HG02798 (cell line): ENCODE results near the gene MYO1F.
"Not testable (repeated sequence)": the region's sequence is repeated elsewhere in the genome, so short reads cannot be mapped to it uniquely, and the experiment has no call there.

ENCODE experiments used
- ATAC-seq: cut with Tn5 transposase; IDR thresholded peaks from one replicate; pipeline ENCODE4 v1.9.1; 2021; ENCODE audit warnings: mild to moderate bottlenecking; ENCODE audit not compliant: unreplicated experiment, poor library complexity

The MYO1F gene

DNA sequence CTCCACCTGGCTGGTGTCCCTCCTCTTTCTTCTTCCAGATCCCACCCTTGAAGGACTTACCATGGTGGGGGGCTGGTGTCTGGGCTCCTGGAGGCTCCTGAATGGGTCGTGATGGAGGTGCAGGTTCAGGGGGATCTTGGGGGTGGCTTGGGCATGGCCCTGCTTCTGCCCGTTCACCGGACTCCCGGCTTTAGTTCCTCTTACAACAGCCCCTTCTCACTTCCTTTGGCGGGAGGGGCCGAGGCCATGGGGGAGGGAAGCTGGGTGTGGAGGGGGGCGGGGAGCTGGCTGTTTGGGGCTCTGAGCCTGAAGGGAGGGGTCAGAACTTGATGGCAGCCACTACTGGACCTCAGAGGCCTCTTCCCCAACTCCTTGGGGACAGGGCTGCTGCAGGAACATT lies at the start of gene MYO1F:
Gene MYO1F (minus strand): TSS at position 196 of the 400 bp plus-strand sequence. CDS start 133 bp downstream, at position 63.
- no peak for ATAC-seq

DNA sequence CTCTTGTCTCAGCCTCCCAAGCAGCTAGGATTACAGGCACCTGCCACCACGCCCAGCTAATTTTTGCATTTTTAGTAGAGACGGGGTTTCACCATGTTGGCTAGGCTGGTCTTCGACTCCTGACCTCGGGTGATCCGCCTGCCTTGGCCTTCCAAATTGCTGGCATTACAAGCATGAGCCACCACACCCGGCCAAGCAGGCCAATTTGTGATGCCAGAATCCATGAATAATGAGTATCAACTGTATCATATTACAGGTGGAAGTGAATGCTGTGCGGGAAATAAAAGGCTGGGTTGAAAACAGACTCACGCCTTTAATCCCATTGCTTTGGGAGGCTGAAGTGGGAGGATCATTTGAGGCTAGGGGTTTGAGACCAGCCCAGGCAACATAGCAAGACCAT lies 49.6 kb upstream of the MYO1F start:
- ATAC-seq: no peak

DNA sequence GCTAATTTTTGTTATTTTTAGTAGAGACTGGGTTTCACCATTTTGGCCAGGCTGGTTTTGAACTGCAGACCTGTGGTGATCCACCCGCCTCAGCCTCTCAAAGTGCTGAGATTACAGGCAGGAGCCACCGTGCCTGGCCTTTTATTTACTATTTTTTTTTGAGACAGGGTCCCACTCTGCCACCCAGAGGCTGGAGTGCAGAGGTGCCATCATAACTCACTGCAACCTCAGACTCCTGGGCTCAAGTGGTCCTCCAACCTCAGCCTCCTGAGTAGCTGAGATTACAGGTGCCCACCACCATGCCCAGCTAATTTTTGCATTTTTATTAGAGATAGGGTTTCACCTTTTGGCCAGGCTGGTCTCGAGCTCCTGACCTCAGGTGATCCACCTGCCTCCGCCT lies 45.6 kb upstream of the MYO1F start:
- ATAC-seq: not testable (repeated sequence)

DNA sequence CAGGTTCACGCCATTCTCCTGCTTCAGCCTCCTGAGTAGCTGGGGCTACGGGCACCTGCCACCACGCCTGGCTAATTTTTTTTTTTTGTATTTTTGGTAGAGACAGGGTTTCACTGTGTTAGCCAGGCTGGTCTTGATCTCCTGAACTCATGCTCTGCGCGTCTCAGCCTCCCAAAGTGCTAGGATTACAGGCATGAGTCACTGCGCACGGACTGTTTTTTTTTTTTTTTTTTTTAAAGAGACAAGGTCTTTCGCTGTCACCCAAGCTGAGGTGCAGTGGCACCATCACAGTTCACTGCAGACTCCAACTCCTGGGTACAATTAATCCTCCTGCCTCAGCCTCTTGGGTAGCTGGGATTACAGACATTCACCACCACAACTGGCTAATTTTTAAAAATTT lies 41.5 kb upstream of the MYO1F start:
- ATAC-seq: no peak

DNA sequence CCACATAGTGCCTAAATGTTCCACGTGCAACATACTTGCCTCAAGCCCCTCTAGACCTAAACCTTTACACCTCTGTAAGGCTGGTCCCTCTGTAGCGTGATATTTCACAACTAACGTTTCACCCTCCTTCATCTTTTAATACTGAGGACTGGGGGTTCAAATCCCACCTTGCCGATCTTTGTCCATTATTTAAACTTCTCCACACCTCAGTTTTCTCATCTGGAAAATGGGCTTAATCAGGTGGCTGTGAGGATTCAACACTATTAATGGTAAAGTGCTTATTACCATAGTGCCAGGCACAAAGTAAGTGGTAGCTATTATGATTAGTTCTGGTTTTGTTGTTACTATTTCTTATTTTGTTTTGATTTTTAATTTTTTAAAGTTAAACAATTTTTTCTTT lies 40.7 kb upstream of the MYO1F start:
- ATAC-seq: no peak

DNA sequence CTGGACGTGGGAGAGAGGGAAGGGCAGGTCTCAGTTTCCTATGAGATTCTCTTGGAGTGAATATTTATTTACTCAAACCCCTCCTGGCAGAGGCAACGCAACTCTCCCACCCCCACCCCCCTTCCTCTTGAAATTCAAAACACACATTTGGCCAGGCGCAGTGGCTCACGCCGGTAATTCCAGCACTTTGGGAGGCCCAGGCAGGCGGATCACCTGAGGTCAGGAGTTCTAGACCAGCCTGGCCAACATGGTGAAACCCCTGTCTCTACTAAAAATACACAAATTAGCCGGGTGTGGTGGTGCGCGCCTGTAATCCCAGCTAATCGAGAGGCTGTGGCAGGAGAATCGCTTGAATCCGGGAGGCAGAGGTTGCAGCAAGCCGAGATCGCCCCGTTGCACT lies 40.1 kb upstream of the MYO1F start:
- ATAC-seq: not testable (repeated sequence)

DNA sequence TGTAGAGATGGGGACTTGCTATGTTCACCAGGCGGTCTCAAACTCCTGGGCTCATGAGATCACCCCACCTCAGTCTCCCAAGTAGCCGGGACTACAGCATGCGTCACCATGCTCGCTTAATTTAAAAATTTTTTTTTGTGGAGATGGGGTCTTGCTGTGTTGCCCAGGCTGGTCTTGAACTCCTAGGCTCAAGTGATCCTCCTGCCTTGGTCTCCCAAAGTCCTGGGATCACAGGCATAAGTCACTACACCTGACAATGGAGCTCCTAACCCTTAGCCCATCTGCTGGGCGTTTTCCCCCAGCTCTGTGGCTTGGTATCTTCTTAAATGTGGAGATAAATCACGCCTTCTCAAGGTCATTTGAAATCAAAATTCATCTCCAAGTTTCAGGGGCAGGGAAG lies 39.6 kb upstream of the MYO1F start:
- no peak for ATAC-seq

DNA sequence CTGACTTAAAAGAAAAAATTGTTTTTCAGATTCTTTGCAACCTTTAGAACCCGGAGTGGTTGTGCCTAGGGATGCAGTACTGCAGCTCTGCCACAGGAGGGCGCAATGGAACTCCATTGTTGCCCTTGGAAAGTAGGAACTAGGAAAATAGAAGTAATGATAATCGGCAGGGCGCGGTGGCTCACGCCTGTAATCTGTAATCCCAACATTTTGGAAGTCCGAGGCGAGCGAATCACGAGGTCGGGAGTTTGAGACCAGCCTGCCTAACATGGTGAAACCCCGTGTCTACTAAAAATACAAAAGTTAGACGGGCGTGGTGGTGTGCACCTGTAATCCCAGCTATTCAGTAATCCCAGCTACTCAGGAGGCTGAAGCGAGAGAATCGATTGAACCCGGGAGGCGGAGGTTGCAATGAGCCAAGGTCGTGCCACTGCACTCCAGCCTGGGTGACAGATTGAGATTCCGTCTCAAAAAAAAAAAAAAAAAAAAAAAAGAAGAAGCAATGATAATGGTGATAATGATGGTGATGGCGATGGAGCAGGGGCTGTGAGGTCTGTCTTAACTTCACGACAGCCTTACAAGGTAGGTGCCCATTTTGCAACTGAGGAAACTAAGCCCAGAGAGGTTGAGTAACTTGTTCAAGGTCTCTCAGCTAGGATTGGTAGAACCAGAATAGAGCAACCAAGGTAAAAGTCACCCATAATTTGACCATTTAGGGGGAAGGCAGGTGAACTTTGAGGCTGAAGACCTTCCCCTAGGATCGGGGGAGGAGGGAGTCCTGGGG lies 38.8 kb upstream of the MYO1F start:
- ATAC-seq: no peak

DNA sequence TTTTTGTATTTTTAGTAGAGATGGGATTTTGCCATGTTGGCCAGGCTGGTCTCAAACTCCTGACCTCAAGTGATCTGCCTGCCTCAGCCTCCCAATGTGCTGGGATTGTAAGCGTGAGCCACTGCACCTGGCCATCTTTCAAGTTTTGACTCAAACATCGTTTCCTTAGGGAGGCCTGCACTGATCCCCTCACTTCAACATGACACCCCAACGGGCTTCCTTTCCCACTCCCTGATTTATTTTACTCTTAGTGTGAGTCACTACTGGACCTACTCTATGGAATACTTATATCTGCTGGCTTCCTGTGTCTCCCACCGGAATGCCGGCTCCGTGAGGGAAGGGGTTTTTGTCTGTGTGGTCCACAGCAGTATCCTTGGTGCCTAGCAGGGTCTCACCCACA lies 37.8 kb upstream of the MYO1F start:
- no peak for ATAC-seq

DNA sequence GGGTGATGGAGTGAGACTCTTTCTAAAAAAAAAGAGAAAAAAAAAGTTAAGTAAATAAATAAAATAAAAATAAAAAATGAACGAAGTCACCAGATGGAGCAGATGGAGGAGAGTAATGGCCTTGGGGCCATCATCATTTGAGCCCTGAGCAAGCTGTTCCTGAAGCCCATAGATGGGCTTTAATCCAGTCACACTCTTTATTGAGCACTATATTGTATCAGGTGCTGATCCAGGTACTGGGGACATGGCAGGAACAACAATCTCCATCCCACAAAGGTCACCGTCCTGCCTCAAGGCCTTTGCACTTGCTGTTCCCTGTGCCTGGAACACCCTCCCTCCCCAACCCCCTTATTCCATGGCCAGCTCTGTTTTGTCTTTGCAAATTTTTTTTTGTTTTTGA lies 37.2 kb upstream of the MYO1F start:
- no peak for ATAC-seq

DNA sequence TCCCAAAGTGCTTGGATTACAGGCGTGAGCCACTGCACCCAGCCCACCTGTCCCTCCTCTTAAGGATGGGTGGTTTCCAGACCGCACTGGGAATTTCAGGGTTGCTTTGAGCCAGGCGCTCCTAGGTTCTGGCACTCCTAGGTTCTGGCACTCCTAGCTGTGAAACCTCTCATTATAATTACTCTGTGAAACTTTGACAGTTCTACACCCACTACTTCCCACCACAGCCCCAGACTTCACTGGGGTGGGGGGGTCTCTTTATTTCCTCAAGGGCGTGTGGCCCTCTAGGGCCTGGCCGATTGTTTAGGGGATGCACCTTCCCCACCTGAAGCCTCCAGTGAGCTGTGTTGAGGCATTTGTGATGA lies 35.5 kb upstream of the MYO1F start:
- ATAC-seq: no peak

DNA sequence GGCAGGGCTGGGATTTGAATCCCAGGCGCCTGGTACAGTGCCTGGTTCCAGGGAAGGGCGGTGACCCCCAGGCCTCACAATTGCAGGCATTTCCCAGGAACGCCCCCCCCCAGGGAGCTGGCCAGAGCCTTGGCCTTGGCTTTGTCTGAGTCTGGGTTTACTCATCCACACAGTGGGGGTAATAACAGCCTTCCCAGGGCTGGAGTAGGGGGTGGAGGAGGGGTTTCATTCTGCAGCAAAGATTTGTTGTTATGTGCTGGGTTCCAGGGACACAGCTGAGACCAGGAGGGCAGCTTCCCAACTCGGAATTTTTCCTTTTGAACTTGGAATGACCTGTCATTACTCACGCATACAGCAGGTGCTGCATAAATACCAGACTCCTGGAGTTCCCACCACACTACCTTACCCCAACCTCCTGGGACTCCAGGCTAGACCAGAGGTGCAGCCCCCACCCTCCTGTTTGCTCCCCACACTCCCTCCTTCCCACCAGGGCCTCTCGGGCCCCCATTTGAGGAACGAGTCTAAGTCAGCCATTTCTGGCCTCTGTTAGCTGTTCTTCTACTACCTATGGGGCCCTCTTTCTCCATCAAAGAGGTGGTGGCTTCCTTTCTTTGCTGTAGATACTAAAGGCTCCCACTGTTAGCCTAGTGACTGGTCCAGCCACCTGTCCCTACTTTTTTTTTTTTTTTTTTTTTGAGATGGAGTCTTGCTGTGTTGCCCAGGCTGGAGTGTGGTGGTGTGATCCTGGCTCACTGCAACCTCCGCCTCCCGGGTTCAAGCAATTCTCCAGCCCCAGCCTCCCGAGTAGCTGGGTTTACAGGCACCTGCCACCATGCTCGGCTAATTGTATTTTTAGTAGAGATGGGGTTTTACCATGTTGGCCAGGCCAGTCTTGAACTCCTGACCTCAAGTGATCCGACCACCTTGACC lies 34.9 kb upstream of the MYO1F start:
- ATAC-seq: no peak

DNA sequence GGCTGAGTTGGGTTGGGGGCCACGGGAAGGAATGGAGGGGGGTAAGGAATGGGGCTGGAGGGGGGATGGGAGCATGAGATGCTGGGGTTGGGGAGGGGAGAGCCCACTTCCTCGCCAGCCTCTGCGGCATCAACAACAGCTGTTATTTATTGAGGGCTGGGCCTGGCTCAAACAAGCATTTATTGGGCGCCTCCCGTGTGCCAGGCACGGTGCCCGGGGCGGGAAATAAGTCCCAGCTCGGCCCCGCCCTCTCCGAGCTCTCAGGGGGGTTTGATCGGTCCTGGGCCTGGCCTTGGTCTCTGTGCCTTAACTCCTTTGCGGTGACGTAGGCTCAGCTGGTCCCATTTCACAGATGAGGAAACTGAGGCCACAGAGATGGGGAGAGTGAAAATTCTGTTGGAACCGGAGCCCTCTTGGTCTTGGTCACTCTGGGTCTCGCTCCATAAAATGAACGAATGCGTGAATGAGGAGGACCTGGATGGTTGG lies 34.2 kb upstream of the MYO1F start:
- ATAC-seq: no peak

DNA sequence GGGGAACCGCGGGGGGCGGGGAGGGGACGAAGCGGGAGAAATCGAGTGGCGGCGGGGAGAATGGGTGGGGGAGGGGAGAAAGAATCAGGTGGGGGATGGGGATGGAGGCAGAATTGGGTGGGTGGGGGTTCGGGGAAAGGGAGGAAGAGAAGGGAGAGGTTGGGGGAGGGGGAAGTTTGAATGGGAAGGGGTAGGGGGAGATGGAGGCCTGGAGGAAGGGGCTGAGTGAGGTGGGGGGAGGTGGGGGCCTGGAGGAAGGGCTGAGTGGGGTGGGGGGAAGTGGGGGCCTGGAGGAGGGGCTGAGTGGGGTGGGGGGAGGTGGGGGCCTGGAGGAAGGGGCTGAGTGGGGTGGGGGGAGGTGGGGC lies 33.7 kb upstream of the MYO1F start:
- no peak for ATAC-seq

DNA sequence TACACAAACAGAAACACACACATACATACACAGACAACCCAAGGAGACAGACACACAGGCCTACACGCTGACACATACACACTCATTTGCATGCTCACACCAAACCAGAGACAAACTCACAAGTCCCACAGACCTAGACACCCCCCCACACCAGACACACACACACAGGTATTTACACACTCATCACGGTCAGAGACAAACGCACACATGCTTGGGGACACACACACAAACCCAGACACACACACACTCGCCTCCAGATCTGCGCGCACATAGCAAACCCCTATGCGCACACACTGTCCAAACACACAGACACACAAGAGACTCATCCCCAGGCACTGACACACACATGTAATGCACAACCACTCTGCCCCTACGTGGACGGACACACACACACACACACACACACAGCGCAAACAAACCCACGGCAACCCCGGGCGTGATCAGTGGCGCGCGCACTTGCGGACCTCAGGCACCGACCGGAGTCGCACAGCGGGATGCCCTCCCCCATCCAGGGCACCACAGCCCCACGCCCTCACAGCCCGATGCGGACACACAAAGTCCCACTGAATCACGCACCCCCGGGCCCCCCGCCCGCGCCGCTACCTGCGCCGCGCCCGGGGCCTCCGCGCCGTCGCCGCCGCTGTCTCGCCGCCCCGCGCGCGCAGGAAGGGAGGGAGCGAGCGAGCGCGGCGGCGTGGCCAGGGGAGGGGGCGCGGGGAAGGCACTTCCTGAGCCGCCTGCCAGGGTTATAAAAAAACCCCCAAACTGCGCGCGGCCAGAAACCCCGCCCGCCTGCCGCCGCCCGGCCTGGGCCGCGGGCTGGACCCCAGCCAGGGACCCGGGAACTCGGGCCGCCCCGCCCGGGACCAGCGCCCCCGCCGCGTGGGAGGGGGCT lies 33.0 kb upstream of the MYO1F start, which contains the start of gene ADAMTS10:
Gene ADAMTS10 (minus strand): TSS at position 675 of the 895 bp plus-strand sequence. CDS start 5,005 bp downstream, outside the sequence.
- ATAC-seq: no peak

DNA sequence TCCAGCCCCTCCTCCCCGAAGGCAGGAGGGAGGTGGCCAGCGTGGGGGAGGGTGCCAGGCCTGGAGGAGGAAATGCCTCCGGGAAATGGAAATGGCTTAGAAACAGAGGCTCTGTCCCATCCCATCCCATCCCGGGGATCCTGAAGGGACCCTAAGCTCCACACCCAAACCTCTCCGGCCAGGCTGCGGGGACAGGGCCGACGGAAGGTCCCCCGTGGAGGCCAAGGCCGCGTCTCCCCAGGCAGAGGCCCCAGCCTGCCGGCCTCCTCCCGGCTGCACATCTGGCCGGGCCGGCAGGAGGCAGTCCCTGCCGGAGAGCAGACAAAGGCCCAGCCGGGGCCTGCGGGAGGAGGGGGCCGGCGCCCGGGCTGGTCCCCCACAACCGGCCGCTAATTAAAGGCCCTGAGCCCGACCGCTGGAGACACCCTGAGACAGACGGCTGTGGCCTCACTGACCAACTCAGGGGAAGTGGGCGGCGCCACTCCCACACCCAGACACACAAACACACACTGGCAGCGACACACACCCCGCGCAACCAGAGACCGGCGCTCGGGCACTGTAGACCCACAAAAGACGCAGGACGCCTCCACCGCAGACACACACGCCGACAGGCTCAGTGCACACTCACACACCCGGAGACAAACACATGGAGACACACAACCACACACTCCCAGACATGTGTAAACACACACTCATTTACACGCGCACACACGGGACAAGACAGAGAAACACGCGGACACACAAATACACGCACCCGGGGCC lies 32.2 kb upstream of the MYO1F start:
- no peak for ATAC-seq

DNA sequence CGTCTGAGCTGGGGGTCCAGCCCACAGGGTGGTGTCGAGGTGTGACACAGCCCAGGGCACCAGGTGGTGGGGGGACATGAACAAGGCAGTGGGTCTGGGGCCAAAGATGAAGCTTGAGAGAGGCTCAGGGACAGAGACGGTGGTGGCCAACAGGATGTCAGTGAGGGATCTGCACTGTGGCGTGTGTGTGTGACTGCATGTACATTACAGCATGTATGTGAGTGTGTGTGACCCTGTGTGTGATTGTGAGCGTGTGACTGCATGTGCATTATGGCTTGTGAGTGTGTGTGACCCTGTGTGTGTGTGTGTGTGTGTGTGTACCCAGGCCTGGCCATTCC lies 31.7 kb upstream of the MYO1F start:
- ATAC-seq: no peak

DNA sequence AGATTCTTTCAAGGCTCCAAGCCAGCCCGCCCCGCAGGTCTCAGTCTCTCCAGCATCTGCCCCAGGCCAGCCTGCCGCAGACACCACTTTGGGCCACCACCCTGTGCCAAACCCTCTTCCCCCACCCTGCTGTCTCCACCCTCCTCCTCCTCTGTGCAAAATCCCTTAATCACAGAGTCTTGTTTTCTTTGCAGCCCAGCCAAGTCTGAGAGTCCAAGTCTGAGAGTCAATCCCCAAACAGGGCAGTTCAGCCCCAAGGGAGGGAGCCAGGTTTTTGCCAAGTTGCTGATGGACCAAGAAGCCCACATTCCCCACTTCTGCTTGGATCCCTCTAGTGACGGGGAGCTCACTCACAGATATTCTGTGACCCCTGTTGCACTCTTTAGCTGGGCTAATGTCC lies 30.1 kb upstream of the MYO1F start:
- no peak for ATAC-seq

DNA sequence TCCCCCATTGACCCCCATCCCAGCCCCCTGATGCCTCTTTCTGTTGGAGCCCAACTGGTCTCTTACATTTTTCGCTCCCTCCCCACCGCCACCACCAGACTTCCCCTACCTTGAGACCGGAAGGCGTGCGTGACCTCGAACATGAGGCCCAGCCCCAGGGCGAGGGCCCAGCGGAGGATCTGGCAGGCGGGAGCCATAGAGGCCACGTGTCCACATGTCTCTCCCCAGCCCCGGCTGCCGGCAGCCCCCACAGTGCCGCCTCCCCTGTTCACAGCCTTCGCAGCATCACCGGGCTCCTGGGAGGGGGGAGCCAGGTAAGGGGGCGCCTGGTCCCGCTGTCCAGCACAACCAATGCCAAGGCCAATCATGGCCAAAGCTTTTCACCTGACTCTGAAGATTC lies 28.3 kb upstream of the MYO1F start:
- ATAC-seq: no peak

DNA sequence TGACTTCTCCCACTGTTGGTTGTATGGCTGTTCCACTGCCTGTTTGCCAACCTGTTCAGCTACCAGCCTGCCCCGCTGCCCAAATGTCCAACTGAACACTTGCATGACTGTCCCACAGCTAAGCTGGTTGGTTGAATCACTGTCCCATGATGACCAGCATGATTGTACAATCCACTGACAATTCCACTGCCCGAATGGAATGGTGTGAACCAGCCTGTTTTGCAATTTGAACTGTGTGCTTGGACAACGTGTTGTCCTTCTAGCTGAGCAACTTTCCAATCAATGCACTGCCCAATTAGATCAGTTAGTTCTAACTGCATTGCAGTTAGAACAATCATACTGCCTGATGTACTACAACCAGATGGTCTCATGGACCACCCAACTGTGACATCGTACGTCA lies 24.6 kb upstream of the MYO1F start:
- ATAC-seq: no peak
